Gastroesophageal sphincter (tissue), 4 donors: ENCODE measurements around the gene OR10G6. TPM values are rescaled to one million over a fixed set of nuclear protein-coding genes. Genes with fewer than 3 reads are reported as not detected.
"Not testable (repeated sequence)": the region's sequence is repeated elsewhere in the genome, so short reads cannot be mapped to it uniquely, and the experiment has no call there.

ENCODE experiments used
- ATAC-seq: fragments of 150-250 bp; one replicate; pipeline ENCODE4 v1.9.1; 2016; ENCODE audit warnings: mild to moderate bottlenecking, moderate library complexity
- H3K27ac ChIP-seq, 4 donors: fragments of 200-600 bp; sonication (generic) in 3 of 4; 1 replicate in 3 of 4; 2 replicates in 1 of 4; pipeline ENCODE4 v1.5.1; 2016 to 2019
- H3K27me3 ChIP-seq: fragments of 200-600 bp; sonication (generic); one replicate; pipeline ENCODE4 v1.5.1; 2019
- H3K36me3 ChIP-seq, 2 donors: fragments of 200-600 bp; sonication (generic); one replicate each; pipeline ENCODE4 v1.5.1; 2019; ENCODE audit warnings: control low read depth in 1 of 2
- H3K4me1 ChIP-seq, 3 donors: fragments of 200-600 bp; sonication (generic); 1 replicate in 2 of 3; 2 replicates in 1 of 3; pipeline ENCODE4 v1.5.1; 2016 to 2019; ENCODE audit warnings: control low read depth in 2 of 3
- H3K4me3 ChIP-seq, 2 donors: fragments of 200-600 bp; sonication (generic); one replicate each; pipeline ENCODE4 v1.5.1; 2019; ENCODE audit warnings: mild to moderate bottlenecking in 1 of 2, moderate library complexity in 1 of 2
- H3K9me3 ChIP-seq, 3 donors: fragments of 200-600 bp; sonication (generic); one replicate each; pipeline ENCODE4 v1.5.1; 2017 to 2019; ENCODE audit warnings: control low read depth in 2 of 3
- EP300 ChIP-seq: sonication (generic); formaldehyde crosslinking; IDR thresholded peaks from one replicate; pipeline ENCODE4 v1.6.1; 2017; ENCODE audit warnings: antibody characterized with exemption, mild to moderate bottlenecking
- POLR2A ChIP-seq, 2 donors: fragments of 450-650 bp; IDR thresholded peaks; one replicate each; pipeline ENCODE4 v1.6.1; 2017; ENCODE audit warnings: antibody characterized with exemption in 2 of 2, mild to moderate bottlenecking in 2 of 2, moderate library complexity in 1 of 2
- POLR2AphosphoS5 ChIP-seq: sonication (generic); formaldehyde crosslinking; IDR thresholded peaks from one replicate; pipeline ENCODE4 v1.6.1; 2017; ENCODE audit warnings: antibody characterized with exemption
- WGBS, 2 donors: methylation state at CpG; one replicate each; pipeline ENCODE4 v1.1.5; 2018; ENCODE audit warnings: low coverage in 1 of 2; 5-methylcytosine and 5-hydroxymethylcytosine counted together
- total RNA-seq, 4 donors: library from RNA; depleted of rRNA; stranded (reverse); fragments of >200 nt; gene quantifications; one replicate each; pipeline ENCODE4 v1.1.0, GENCODE V29; 2016
- TF ChIP-seq, protein P1 (sequence below), 4 experiments: fragments of 200-600 bp in 2 of 4; fragments of 450-650 bp in 2 of 4; sonication (generic) in 1 of 4; IDR thresholded peaks; one replicate each; pipeline ENCODE4 v1.5.1; 2017 to 2019; ENCODE audit warnings: antibody characterized with exemption in 4 of 4, mild to moderate bottlenecking in 2 of 4, moderate library complexity in 2 of 4

The OR10G6 gene
- total RNA-seq, 4 donors from 2014 or later, result not detected

- Histone ChIP-seq H3K27me3 (no peaks in the 10 kb centered on the region), H3K36me3 (no peaks in the 10 kb centered on the region), H3K27ac (no peak within 1 kb of the TSS), H3K4me1 (no peaks in the 10 kb centered on the region), H3K4me3 (no peak within 1 kb of the TSS), H3K9me3 (no peaks in the 10 kb centered on the region)
- no peak for TF ChIP-seq POLR2A (IDR thresholded peaks at IDR 0.05)
- no peak for TF ChIP-seq POLR2AphosphoS5
- no peak for TF ChIP-seq EP300
- TF ChIP-seq, protein P1, sequence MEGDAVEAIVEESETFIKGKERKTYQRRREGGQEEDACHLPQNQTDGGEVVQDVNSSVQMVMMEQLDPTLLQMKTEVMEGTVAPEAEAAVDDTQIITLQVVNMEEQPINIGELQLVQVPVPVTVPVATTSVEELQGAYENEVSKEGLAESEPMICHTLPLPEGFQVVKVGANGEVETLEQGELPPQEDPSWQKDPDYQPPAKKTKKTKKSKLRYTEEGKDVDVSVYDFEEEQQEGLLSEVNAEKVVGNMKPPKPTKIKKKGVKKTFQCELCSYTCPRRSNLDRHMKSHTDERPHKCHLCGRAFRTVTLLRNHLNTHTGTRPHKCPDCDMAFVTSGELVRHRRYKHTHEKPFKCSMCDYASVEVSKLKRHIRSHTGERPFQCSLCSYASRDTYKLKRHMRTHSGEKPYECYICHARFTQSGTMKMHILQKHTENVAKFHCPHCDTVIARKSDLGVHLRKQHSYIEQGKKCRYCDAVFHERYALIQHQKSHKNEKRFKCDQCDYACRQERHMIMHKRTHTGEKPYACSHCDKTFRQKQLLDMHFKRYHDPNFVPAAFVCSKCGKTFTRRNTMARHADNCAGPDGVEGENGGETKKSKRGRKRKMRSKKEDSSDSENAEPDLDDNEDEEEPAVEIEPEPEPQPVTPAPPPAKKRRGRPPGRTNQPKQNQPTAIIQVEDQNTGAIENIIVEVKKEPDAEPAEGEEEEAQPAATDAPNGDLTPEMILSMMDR (IDR thresholded peaks at IDR 0.05), result no peak
- no peak for ATAC-seq
- 30 to 49% methylated on average over 2 of the region's 2 CpGs for WGBS, 2 donors
Observed at GRCh38 chr11:124026498-124026897, 31.5 kb upstream of the OR10G6 start, which contains the start of gene OR10G8. TSS of gene OR10G8 (plus strand) at chr11:124026798. CDS start at chr11:124029623, 2,825 bp downstream.

DNA sequence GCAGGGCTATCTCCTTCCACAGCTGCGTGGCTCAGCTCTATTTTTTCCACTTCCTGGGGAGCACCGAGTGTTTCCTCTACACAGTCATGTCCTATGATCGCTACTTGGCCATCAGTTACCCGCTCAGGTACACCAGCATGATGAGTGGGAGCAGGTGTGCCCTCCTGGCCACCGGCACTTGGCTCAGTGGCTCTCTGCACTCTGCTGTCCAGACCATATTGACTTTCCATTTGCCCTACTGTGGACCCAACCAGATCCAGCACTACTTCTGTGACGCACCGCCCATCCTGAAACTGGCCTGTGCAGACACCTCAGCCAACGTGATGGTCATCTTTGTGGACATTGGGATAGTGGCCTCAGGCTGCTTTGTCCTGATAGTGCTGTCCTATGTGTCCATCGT is 20.9 kb upstream of the OR10G6 start:
- H3K9me3 ChIP-seq, H3K36me3 ChIP-seq, H3K27ac ChIP-seq, H3K4me3 ChIP-seq, H3K4me1 ChIP-seq, H3K27me3 ChIP-seq, ATAC-seq: not testable (repeated sequence)
- WGBS, 2 donors, result no CpG with 5 or more reads among the region's 9 CpGs

GRCh38 chr11:124012697-124013096 is 17.7 kb upstream of the OR10G6 start, which contains the start of gene OR10G4:
TSS of gene OR10G4 (plus strand) at chr11:124012997. CDS start at chr11:124015575, 2,578 bp downstream.
- H3K4me1 ChIP-seq, result no peaks in the 10 kb centered on the region
- ATAC-seq, result no peak
- no peak within 1 kb of the TSS for H3K27ac ChIP-seq
- H3K4me3 ChIP-seq, result no peak within 1 kb of the TSS
- H3K36me3 ChIP-seq, result no peaks in the 10 kb centered on the region
- H3K27me3 ChIP-seq, result no peaks in the 10 kb centered on the region
- TF ChIP-seq POLR2AphosphoS5 (no peak), EP300 (no peak), POLR2A (IDR thresholded peaks at IDR 0.05) (no peak)
- TF ChIP-seq, protein P1 (IDR thresholded peaks at IDR 0.05), result no peak
- no peaks in the 10 kb centered on the region for H3K9me3 ChIP-seq
- 60% methylated on average over 1 of the region's 2 CpGs; no CpG with 5 or more reads in 1 of the 2 donors for WGBS, 2 donors

GRCh38 chr11:123979311-123979710 is 15.7 kb downstream of the OR10G6 start:
- WGBS, 2 donors, result no CpG with 5 or more reads among the region's 5 CpGs
- TF ChIP-seq POLR2AphosphoS5 (no peak), POLR2A (IDR thresholded peaks at IDR 0.05) (no peak), EP300 (no peak)
- TF ChIP-seq, protein P1 (IDR thresholded peaks at IDR 0.05), result no peak
- Histone ChIP-seq H3K36me3 (no peaks in the 10 kb centered on the region), H3K4me1 (no peaks in the 10 kb centered on the region), H3K9me3 (peaks cover 0 to 11% (median 0%) of the 10 kb centered on the region in 3 donors), H3K27ac (no peak overlapping the region), H3K4me3 (no peak overlapping the region), H3K27me3 (no peaks in the 10 kb centered on the region)
- no peak for ATAC-seq

- H3K4me3 ChIP-seq, result no peak within 1 kb of the TSS
- no peaks in the 10 kb centered on the region for H3K4me1 ChIP-seq
- H3K9me3 ChIP-seq, result peaks cover 0 to 2% (median 0%) of the 10 kb centered on the region in 3 donors
- H3K27ac ChIP-seq, result no peak within 1 kb of the TSS
- ATAC-seq, result no peak
- no peaks in the 10 kb centered on the region for H3K27me3 ChIP-seq
- TF ChIP-seq, protein P1 (IDR thresholded peaks at IDR 0.05), result no peak
- no peak for TF ChIP-seq EP300
- no peak for TF ChIP-seq POLR2AphosphoS5
- TF ChIP-seq POLR2A (IDR thresholded peaks at IDR 0.05), result no peak
- H3K36me3 ChIP-seq, result no peaks in the 10 kb centered on the region
Observed at GRCh38 chr11:123977731-123978347, 17.1 kb downstream of the OR10G6 start, which contains the start of gene OR10S1. TSS of gene OR10S1 (minus strand) at chr11:123977781. CDS start at chr11:123977664, 117 bp downstream.
